D341Med (cell line): Measurements from ENCODE around the gene ZNF827.

Experiments
- DNase-seq: peaks from one replicate; pipeline ENCODE4 v3.0.0; 2012; ENCODE audit warnings: low spot score

Gene ZNF827

GRCh38 chr4:145791988-145792387 lies 146.6 kb downstream of the ZNF827 start:
- DNase-seq = no peak

- no peak for DNase-seq
These were observed 149.9 kb downstream of the ZNF827 start for GRCh38 chr4:145788755-145789154.

- no peak for DNase-seq
These were observed 151.8 kb downstream of the ZNF827 start for GRCh38 chr4:145786830-145787229.

GRCh38 chr4:145786261-145786660 lies 152.4 kb downstream of the ZNF827 start:
- no peak for DNase-seq

- DNase-seq = no peak
These were observed 153.1 kb downstream of the ZNF827 start for GRCh38 chr4:145785391-145786008.

GRCh38 chr4:145784036-145784435 lies 154.6 kb downstream of the ZNF827 start:
- DNase-seq = no peak

GRCh38 chr4:145782756-145783155 lies 155.9 kb downstream of the ZNF827 start:
- no peak for DNase-seq

- DNase-seq = no peak
These were observed 157.3 kb downstream of the ZNF827 start for GRCh38 chr4:145781351-145781750.

- DNase-seq = no peak
These were observed 159.3 kb downstream of the ZNF827 start for GRCh38 chr4:145779319-145779801.

GRCh38 chr4:145776208-145776607 lies 162.4 kb downstream of the ZNF827 start:
- no peak for DNase-seq

GRCh38 chr4:145775406-145775805 lies 163.2 kb downstream of the ZNF827 start:
- no peak for DNase-seq

GRCh38 chr4:145774473-145774872 lies 164.2 kb downstream of the ZNF827 start:
- DNase-seq = no peak

GRCh38 chr4:145773581-145774234 lies 164.9 kb downstream of the ZNF827 start:
- no peak for DNase-seq

GRCh38 chr4:145772347-145772746 lies 166.3 kb downstream of the ZNF827 start:
- no peak for DNase-seq

GRCh38 chr4:145770124-145770523 lies 168.5 kb downstream of the ZNF827 start:
- no peak for DNase-seq

- DNase-seq = no peak
These were observed 169.1 kb downstream of the ZNF827 start for GRCh38 chr4:145769450-145770037.

- no peak for DNase-seq
These were observed 172.3 kb downstream of the ZNF827 start for GRCh38 chr4:145766273-145766672.

GRCh38 chr4:145763399-145763798 lies 175.2 kb downstream of the ZNF827 start:
- no peak for DNase-seq

- DNase-seq = no peak
These were observed 175.9 kb downstream of the ZNF827 start for GRCh38 chr4:145762719-145763118.

- DNase-seq = no peak
These were observed 177.4 kb downstream of the ZNF827 start for GRCh38 chr4:145760961-145761929.

GRCh38 chr4:145760176-145760575 lies 178.4 kb downstream of the ZNF827 start:
- DNase-seq = no peak

- no peak for DNase-seq
These were observed 181.4 kb downstream of the ZNF827 start for GRCh38 chr4:145757188-145757587.
